HG03060 (cell line): Measurements from ENCODE around the gene WDHD1.
"Not testable (repeated sequence)": the region's sequence is repeated elsewhere in the genome, so short reads cannot be mapped to it uniquely, and the experiment has no call there.

ENCODE experiments used
- ATAC-seq: cut with Tn5 transposase; IDR thresholded peaks from one replicate; pipeline ENCODE4 v1.9.1; 2021; ENCODE audit warnings: low read depth, moderate number of reproducible peaks; ENCODE audit not compliant: unreplicated experiment

The WDHD1 gene

DNA sequence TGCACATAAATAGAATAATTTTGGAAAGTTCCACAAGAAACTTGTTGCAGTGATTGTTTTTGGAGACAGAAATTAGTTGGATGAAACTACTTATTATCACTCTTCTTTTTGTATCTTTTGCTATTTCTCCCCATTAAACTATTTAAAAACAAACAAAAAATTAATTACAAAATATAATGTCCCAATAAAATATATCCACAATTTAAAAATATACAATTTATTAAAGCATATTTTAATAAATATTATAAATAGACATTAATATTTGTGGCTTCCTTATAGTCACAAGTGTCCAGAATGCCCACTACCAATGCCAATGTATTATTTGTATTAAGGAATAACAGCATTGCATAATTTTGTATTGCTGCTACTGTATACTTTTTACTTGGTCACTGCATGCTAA lies 71.8 kb downstream of the WDHD1 start:
- ATAC-seq, result no peak

DNA sequence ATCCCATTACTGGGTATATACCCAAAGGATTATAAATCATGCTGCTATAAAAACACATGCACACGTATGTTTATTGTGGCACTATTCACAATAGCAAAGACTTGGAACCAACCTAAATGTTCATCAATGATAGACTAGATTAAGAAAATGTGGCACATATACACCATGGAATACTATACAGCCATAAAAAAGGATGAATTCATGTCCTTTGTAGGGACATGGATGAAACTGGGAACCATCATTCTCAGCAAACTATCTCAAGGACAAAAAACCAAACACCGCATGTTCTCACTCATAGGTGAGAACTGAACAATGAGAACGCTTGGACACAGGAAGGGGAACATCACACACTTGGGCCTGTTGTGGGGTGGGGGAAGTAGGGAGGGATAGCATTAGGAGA lies 73.3 kb downstream of the WDHD1 start:
- ATAC-seq, result not testable (repeated sequence)

DNA sequence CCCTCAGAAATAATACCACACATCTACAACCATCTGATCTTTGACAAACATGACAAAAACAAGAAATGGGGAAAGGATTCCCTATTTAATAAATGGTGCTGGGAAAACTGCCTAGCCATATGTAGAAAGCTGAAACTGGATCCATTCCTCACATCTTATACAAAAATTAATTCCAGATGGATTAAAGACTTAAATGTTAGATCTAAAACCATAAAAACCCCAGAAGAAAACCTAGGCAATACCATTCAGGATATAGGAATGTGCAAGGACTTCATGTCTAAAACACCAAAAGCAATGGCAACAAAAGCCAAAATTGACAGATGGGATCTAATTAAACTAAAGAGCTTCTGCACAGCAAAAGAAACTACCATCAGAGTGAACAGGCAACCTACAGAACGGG lies 74.1 kb downstream of the WDHD1 start:
- ATAC-seq, result not testable (repeated sequence)

DNA sequence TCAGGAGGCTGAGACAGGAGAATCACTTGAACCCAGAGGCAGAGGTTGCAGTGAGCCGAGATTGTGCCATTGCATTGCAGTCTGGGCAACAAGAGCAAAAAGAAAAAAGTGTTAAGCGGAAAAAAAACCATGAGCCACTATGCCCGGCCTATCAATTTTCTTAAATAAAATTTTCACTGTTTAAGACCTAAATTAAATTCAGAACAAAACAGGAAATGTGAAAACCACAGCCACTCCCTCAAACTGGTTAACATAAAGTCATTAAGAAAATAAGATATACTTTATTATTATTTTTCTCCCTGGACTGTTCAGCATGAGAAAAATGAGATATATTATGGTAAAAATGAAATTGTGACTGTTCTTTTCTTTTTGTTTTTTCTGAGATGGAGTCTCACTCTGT lies 79.7 kb downstream of the WDHD1 start:
- no peak for ATAC-seq

DNA sequence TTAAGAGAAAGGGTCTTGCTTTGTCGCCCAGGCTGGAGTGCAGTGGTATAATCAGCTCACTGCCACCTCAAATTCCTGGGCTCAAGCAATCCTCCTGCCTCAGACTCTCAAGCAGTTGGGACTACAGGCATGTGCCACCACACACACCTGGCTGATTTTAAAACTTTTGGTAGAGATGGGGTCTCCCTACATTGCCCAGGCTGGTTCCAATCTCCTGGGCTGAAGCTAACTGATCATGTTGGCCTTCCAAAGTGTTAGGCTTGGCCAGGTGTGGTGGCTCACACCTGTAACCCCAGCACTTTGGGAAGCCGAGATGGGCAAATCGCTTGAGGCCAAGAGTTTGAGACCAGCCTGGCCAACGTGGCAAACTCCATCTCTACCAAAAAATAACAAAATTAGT lies 80.4 kb downstream of the WDHD1 start:
- no peak for ATAC-seq

DNA sequence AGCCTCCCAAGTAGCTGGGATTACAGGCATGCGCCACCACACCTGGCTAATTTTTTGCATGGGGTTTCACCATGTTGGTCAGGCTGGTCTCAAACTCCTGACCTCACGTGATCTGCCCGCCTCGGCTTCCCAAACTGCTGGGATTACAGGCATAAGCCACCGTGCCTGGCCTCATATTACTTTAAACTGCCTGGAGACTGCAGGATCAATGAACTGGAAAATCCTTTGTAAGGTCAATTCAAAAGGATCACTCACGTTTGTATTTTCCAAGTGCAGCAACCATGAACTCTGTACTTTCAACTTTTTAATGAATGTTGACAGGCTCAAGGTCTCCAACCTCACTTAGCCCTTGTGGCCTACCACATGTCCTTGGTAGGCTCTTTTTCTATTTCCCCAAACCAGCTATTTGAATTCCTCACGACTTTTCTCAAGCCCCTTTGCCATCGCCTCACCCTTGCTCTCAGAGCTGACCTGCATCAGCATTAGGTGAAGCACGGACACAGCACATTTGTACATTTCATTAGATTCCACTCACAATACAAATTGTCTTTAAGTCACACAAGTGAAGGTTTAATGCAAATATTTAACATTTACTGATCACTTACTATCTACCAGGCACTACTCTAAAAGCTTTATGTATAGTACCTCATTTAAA lies 82.0 kb downstream of the WDHD1 start:
- no peak for ATAC-seq

DNA sequence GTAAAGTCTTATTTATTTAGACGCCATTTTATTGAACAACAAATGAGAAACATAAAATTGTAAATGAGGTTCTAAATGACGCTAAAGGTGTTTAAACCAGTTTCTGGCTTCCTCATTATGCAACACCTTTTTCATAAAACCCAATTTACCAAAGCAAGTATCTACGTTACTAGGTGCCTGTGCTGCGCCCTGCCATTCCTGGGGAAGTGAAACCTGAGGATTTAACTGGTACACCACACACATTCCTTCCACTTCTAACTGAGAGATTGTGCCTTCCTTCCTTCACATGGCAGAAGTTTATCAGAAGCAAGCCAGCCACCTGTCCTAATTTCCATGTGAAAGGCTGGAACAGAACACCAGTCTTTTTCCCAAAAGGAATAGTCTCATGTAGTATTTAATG lies 84.0 kb downstream of the WDHD1 start:
- no peak for ATAC-seq

DNA sequence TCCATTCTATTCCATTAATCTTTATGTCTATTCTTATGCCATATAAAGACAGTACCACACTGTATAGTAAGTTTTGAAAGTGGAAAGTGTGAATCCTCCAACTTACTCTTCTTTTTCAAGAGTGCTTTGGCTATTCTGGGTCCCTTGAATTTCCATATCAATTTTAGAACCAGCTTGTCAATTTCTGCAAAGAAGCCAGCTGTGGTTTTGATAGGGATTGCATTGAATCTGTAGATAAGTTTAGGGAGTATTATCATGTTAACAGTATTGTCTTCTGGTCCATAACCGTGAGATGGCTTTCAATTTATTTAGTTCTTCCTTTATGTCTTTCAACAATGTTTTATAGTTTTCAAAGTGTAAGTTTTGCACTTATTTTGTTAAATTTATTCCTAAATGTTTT lies 90.1 kb downstream of the WDHD1 start:
- no peak for ATAC-seq

DNA sequence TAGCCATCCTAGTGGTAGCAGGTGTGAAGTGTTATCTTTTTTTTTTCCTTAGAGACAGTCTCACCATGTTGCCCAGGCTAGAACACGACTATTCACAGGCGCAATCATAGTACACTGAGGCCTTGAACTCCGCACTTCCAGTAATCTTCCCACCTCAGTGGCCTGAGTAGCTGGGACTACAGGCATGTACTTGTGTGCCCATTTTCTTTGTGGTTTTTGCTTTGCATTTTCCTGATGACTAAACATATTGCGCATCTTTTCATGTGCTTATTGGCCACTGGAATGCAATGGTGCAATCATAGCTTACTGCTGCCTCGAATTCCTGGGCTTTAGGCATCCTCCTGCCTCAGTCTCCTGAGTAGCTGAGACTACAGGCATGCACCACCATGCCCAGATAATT lies 90.9 kb downstream of the WDHD1 start:
- no peak for ATAC-seq

DNA sequence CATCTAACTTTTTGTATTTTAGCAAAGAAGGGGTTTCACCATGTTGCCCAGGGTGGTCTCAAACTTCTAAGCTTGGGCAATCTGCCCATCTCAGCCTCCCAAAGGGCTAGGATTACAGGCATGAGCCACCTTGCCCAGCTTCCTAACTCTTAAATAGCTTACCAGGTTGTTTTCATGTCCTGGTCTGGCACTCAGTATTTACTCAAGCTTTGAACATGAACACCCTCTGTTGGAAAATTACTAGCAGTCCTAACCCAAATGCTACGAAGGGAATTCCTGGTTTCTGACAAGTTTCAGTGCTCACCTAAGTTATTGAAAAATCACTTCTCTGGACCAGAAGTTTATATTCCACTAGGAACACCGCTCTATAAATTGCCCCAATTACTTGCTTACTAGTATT lies 91.8 kb downstream of the WDHD1 start:
- no peak for ATAC-seq

DNA sequence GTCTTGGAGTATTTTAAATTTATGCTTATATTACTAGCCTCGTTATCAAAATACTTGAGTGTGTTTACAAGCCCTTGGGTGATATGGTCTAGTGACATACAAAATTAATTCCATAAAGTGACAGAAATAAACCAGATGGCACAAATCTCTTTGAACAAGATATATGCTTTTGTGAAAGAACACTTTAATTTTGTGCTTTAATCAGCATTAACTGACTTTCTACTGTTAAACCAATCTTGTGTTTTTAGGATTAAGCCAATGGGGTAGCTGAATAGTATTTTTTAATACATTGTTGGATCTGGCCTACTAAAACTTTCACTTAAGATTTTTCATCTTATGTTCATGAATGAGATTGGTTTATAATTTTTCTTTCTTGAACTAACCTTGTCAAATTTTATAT lies 93.9 kb downstream of the WDHD1 start:
- no peak for ATAC-seq

DNA sequence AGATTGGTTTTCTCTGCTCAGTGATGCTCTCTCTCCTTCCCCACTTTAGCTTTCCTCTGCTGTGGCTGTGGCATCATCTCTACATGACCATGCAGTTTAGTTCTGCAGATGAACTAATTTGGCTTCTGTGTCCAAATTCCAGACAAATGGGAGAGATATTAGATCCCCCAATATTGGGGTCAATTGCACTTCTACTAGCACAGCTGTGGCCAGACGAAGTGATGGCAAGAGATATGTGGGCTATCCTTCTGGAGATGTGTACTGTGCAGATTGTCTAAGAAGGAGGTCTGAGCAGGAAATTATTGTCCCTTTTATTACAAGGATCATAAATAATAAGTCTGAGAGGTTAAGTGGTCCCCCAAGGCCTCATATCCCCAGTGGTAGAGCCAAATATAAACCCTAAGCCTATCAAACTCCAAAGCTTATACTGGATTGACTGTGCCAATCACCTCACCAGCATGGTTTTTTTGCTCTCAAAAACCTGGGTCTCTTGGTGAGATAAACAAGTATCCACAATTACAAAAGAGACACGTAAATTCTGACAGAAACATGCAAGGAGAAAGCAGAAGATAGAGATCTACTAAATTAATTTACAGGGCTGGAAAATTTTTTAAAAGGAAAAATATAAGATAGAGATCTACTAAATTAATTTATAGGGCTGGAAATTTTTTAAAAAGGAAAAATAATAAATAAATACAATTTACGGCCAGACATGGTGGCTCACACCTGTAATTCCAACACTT lies 95.1 kb downstream of the WDHD1 start:
- no peak for ATAC-seq

DNA sequence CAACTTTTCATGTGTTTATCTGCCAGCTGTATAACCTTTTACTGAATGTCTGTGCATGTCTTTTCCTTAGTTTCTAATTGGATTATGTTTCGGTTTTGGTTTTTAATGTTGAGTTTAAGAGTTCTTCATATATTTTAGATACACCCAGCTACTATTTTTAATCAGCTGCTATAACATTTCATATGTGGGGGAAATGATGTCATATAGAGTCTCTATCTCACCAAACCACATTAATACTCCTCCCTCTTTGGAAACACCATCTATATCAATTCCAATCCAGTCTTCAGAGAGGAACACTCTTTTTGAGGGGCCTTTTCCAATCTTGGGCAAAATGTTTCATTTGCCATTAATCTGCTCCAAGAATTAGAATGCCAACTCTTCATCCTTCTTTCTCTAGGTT lies 95.8 kb downstream of the WDHD1 start:
- ATAC-seq, result no peak

DNA sequence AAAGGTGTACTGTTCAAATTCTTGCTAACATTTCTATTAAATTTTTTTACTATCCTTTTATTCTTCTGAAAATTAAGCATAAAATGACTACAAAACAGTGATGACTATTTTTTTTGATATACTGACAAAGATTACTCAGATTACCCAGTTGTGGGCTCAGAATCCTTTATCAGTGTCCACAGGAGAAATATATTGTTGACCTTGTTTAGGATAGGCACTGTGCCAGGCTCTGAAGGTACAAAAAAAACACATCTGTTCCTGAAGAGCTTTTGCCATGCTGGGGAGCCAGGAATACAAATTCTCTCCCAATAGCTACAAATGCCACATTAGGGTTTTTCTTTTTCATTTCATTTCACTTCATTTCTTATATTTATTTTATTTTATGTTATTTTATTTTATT lies 97.3 kb downstream of the WDHD1 start:
- ATAC-seq, result no peak

DNA sequence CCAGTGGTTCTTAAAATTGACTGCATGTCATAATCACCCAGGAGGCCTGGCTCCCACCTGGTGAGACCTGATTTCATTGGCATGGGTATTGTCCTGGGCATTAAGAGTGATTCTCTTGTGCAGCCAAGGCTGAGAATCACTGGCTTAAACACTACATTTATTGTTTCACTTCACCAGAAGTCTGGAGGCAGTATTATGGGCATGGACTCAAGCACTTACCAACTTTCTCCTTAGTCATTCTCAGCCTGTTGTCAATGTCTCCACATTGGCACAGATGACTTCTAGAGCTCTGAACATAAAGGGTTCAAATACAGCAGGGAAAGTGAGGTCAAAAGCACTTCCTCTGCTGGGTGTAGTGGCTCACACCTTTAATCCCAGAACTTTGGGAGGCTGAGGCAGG lies 98.7 kb downstream of the WDHD1 start:
- no peak for ATAC-seq

DNA sequence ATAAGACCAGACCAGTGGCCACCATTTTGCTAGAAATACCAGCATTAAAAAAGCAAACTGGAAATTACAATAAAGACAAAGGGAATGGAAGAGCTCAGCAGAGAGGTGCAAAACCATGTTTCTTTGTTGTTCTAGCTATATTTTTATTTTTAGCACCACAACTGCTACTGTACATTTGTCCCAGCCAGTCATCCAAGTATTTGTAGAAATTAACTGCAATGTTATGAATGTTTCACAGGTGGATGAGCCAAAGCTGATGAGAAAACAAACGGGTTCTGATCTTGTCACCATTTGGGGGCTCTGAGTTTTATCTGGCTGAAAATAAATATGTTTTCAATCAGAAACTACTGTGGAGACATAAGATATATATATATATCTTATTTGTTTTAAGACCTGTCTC lies 99.3 kb downstream of the WDHD1 start:
- ATAC-seq, result no peak

DNA sequence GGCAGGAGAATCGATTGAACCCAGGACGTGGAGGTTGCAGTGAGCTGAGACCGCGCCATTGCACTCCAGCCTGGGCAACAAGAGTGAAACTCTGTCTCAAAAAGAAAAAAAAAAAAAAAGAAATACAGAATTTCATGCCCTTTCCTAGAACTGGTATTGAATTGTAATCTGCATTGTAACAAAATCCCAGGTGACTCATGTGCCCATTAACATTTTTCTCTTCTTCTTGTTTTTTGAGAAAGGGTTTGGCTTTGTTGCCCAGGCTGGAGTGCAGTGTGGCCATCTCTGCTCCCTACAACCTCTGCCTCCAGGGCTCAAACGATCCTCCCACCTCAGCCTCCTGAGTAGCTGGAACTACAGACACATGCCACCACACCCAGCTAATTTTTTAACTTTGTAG lies 100.3 kb downstream of the WDHD1 start:
- ATAC-seq, result not testable (repeated sequence)

DNA sequence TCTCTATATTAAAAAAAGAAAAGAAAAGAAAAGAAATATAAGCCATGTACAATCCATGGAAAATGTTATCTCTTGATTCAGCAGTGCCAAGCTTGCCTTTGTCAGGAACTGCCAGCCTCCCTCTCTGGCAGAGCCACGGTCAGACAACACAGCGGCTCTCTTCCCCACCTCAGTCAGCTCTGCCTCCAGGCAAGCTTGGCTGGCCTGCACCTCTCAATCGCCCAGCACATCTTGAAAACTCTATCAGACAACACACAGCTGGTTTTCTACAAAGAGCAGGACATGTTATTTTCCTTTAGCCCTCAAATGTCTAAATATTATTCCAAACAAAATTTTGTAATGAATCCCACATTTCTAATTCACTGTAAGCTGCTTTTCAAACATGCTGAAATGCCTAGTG lies 104.3 kb downstream of the WDHD1 start:
- ATAC-seq, result no peak

DNA sequence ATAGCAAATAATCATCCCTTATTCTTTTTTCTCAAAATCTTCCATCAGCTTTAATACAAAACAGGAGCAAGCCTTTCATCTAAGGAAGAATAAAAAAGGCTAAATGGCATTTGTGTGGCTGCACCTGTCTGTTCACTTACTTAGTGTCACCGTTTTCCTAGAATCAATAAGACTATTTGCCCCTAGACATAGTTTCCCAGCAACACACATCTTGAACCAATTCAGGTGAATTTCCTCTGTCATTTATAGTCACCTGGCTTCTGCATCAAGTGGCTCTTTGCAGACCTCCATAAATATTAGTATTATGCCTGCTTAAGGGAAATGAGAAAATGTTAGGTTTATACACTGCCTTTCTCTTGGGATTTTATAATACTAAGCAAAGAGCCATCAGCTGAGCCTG lies 106.8 kb downstream of the WDHD1 start:
- no peak for ATAC-seq

DNA sequence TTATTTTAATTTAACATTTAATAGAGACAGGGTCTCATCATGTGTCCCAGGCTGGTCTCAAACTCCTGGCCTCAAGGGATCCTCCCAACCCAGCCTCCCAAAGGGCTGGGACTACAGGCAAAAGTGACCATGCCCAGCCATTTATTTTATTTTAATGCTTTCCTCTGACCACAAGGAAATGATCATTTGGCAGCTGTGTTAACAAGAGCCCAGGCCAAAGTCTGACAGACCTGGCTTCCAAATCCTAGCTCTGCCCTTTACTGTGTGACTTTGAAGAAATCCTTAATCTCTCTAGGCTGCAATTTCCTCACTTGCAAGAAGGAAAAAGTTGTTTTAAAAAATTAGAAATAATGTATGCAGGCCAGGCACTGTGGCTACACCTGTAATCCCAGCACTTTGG lies 107.6 kb downstream of the WDHD1 start:
- no peak for ATAC-seq

DNA sequence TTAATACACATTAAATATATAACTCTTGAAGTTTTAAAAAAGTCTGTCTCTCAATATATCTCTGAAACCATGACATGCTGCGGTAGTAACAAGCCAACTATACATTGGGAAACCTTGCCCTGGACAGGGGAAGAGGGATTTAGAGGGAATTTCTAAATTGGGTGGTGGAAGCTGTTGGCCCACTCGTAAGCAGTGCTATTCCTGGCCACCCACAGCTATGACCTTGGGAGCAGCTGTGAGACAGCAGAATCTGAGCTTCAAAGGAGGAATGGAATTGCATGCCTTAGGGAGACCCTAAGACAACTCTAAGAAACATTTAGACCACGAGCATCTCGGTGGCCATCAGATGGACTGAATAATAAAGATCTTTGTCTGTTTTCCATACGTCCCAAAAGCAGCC lies 108.5 kb downstream of the WDHD1 start:
- ATAC-seq, result no peak

DNA sequence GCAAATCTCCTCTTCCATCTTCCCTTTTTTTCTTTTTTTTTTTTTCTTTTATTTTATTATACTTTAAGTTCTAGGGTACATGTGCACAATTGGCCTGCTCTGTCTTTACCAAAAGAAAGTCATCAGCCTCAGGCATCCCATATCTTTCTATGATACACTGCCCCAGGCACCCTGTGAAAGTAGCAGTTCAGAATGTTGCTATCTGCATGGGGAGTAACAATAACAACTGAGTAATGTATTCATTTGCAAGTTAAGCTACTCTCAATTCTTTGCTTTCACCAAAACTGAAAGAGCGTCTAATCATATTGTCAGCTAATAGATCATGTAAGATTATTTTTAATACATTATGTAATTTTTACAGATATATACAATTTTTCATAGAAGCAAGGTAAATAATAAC lies 110.8 kb downstream of the WDHD1 start:
- no peak for ATAC-seq
